Activated CD4-positive, alpha-beta T cell treated with anti-CD3 and anti-CD28 coated beads, Interleukin-2, amount 10 ng/mL, durations not matched to agents 7 days and 5 days (primary cell): Measurements from ENCODE around the gene SERPIND1. TPM values are rescaled to one million over a fixed set of nuclear protein-coding genes. Genes with fewer than 3 reads are reported as not detected.

Experiments used
- CTCF ChIA-PET: fragments of 350-600 bp; sonication (Branson Sonifier 250); formaldehyde crosslinking; loops from one replicate; lab custom pipeline; 2021; ENCODE audit warnings: antibody characterized with exemption; lab: Charles Lee
- POLR2A ChIA-PET: fragments of 350-600 bp; sonication (Branson Sonifier 250); formaldehyde crosslinking; loops from one replicate; lab custom pipeline; 2021; ENCODE audit warnings: antibody characterized with exemption; lab: Charles Lee
- DNase-seq: peaks from one replicate; pipeline ENCODE4 v3.0.0-alpha.2; 2020
- H3K27ac Mint-ChIP-seq: one replicate; pipeline ENCODE4 v1.8.0; 2021; ENCODE audit warnings: mild to moderate bottlenecking, moderate library complexity, mixed read lengths
- H3K27me3 Mint-ChIP-seq: one replicate; pipeline ENCODE4 v1.8.0; 2021; ENCODE audit warnings: mixed read lengths
- H3K36me3 Mint-ChIP-seq: one replicate; pipeline ENCODE4 v1.8.0; 2021; ENCODE audit warnings: low read depth, mixed read lengths
- H3K4me1 Mint-ChIP-seq: one replicate; pipeline ENCODE4 v1.8.0; 2021; ENCODE audit warnings: mixed read lengths
- H3K4me3 Mint-ChIP-seq: one replicate; pipeline ENCODE4 v1.8.0; 2021; ENCODE audit warnings: mild to moderate bottlenecking, moderate library complexity, mixed read lengths
- H3K9me3 Mint-ChIP-seq: one replicate; pipeline ENCODE4 v1.8.0; 2021; ENCODE audit warnings: mixed read lengths
- total RNA-seq, 2 experiments: library from RNA; stranded (reverse); gene quantifications; one replicate each; pipeline ENCODE4 v1.2.3, GENCODE V29; 2021

The SERPIND1 gene
- total RNA-seq, 2 experiments from 2014 or later, result not detected

GRCh38 chr22:20751185-20751851 is 22.6 kb upstream of the SERPIND1 start:
- DNase-seq, result no peak
- ChIA-PET CTCF (interaction anchor here (1.0 kb wide), 1 partner anchor 152 kb away, joined by 3 read pairs; no protein-coding TSS in a partner anchor), POLR2A (no interaction called here)
- Mint-ChIP-seq H3K4me3 (no peak overlapping the region), H3K27me3 (no peaks in the 10 kb centered on the region), H3K36me3 (peaks cover 13% of the 10 kb centered on the region), H3K27ac (no peak overlapping the region), H3K9me3 (no peaks in the 10 kb centered on the region), H3K4me1 (peaks cover 6% of the 10 kb centered on the region)

GRCh38 chr22:20752104-20752741 is 21.7 kb upstream of the SERPIND1 start:
- Mint-ChIP-seq H3K27me3 (no peaks in the 10 kb centered on the region), H3K4me3 (no peak overlapping the region), H3K9me3 (no peaks in the 10 kb centered on the region), H3K27ac (no peak overlapping the region), H3K36me3 (peaks cover 12% of the 10 kb centered on the region), H3K4me1 (peaks cover 6% of the 10 kb centered on the region)
- CTCF ChIA-PET, result no interaction called here
- DNase-seq, result no peak
- POLR2A ChIA-PET, result no interaction called here

GRCh38 chr22:20752873-20753272 is 21.0 kb upstream of the SERPIND1 start:
- H3K27ac Mint-ChIP-seq, result no peak overlapping the region
- no peaks in the 10 kb centered on the region for H3K27me3 Mint-ChIP-seq
- no peak overlapping the region for H3K4me3 Mint-ChIP-seq
- peaks cover 14% of the 10 kb centered on the region for H3K36me3 Mint-ChIP-seq
- POLR2A ChIA-PET, result no interaction called here
- H3K4me1 Mint-ChIP-seq, result peaks cover 6% of the 10 kb centered on the region
- CTCF ChIA-PET, result no interaction called here
- no peaks in the 10 kb centered on the region for H3K9me3 Mint-ChIP-seq
- no peak for DNase-seq

GRCh38 chr22:20756846-20757245 is 17.1 kb upstream of the SERPIND1 start:
- CTCF ChIA-PET, result interaction anchor here (0.7 kb wide), 1 partner anchor 208 kb away, joined by 3 read pairs; no protein-coding TSS in a partner anchor
- Mint-ChIP-seq H3K9me3 (no peaks in the 10 kb centered on the region), H3K4me3 (no peak overlapping the region), H3K27me3 (no peaks in the 10 kb centered on the region), H3K4me1 (no peaks in the 10 kb centered on the region), H3K36me3 (peaks cover 15% of the 10 kb centered on the region), H3K27ac (no peak overlapping the region)
- POLR2A ChIA-PET, result no interaction called here
- DNase-seq, result no peak

GRCh38 chr22:20758688-20759087 is 15.2 kb upstream of the SERPIND1 start:
- Mint-ChIP-seq H3K4me3 (no peak overlapping the region), H3K36me3 (peaks cover 19% of the 10 kb centered on the region), H3K9me3 (no peaks in the 10 kb centered on the region), H3K27me3 (no peaks in the 10 kb centered on the region), H3K4me1 (no peaks in the 10 kb centered on the region), H3K27ac (no peak overlapping the region)
- no peak for DNase-seq
- ChIA-PET POLR2A (no interaction called here), CTCF (no interaction called here)

- no peaks in the 10 kb centered on the region for H3K4me1 Mint-ChIP-seq
- CTCF ChIA-PET, result no interaction called here
- POLR2A ChIA-PET, result no interaction called here
Observed at GRCh38 chr22:20760084-20760483, 13.8 kb upstream of the SERPIND1 start.

GRCh38 chr22:20761536-20761935 is 12.4 kb upstream of the SERPIND1 start:
- Mint-ChIP-seq H3K9me3 (no peaks in the 10 kb centered on the region), H3K36me3 (peaks cover 27% of the 10 kb centered on the region), H3K27ac (no peak overlapping the region), H3K4me3 (no peak overlapping the region), H3K27me3 (no peaks in the 10 kb centered on the region), H3K4me1 (no peaks in the 10 kb centered on the region)
- ChIA-PET CTCF (interaction anchor here (0.7 kb wide), 1 partner anchor 76 kb away, joined by 3 read pairs; no protein-coding TSS in a partner anchor), POLR2A (no interaction called here)
- DNase-seq, result no peak

More at GRCh38 chr22:20760084-20760483, 13.8 kb upstream of the SERPIND1 start:
- no peak for DNase-seq
- Mint-ChIP-seq H3K27me3 (no peaks in the 10 kb centered on the region), H3K9me3 (no peaks in the 10 kb centered on the region), H3K36me3 (peaks cover 29% of the 10 kb centered on the region), H3K27ac (no peak overlapping the region), H3K4me3 (no peak overlapping the region)

GRCh38 chr22:20762233-20762796 is 11.6 kb upstream of the SERPIND1 start:
- DNase-seq, result no peak
- ChIA-PET POLR2A (no interaction called here), CTCF (interaction anchor here (0.6 kb wide), 1 partner anchor 148 kb away, joined by 4 read pairs; no protein-coding TSS in a partner anchor)
- H3K36me3 Mint-ChIP-seq, result peaks cover 24% of the 10 kb centered on the region
- H3K4me1 Mint-ChIP-seq, result no peaks in the 10 kb centered on the region
- no peaks in the 10 kb centered on the region for H3K9me3 Mint-ChIP-seq
- H3K4me3 Mint-ChIP-seq, result no peak overlapping the region
- H3K27me3 Mint-ChIP-seq, result no peaks in the 10 kb centered on the region
- no peak overlapping the region for H3K27ac Mint-ChIP-seq

GRCh38 chr22:20763630-20764470 is 10.1 kb upstream of the SERPIND1 start:
- H3K36me3 Mint-ChIP-seq, result peaks cover 24% of the 10 kb centered on the region
- H3K27ac Mint-ChIP-seq, result no peak overlapping the region
- DNase-seq, result no peak
- H3K4me1 Mint-ChIP-seq, result peaks cover 5% of the 10 kb centered on the region
- H3K9me3 Mint-ChIP-seq, result no peaks in the 10 kb centered on the region
- no peaks in the 10 kb centered on the region for H3K27me3 Mint-ChIP-seq
- POLR2A ChIA-PET, result no interaction called here
- CTCF ChIA-PET, result no interaction called here
- no peak overlapping the region for H3K4me3 Mint-ChIP-seq

- Mint-ChIP-seq H3K4me3 (no peak overlapping the region), H3K27ac (no peak overlapping the region), H3K4me1 (peaks cover 6% of the 10 kb centered on the region), H3K27me3 (no peaks in the 10 kb centered on the region), H3K36me3 (peaks cover 24% of the 10 kb centered on the region), H3K9me3 (no peaks in the 10 kb centered on the region)
- no peak for DNase-seq
- ChIA-PET POLR2A (no interaction called here), CTCF (no interaction called here)
Observed at GRCh38 chr22:20764471-20764720, 9.5 kb upstream of the SERPIND1 start.

- H3K4me1 Mint-ChIP-seq, result peaks cover 6% of the 10 kb centered on the region
- no peaks in the 10 kb centered on the region for H3K9me3 Mint-ChIP-seq
- ChIA-PET CTCF (no interaction called here), POLR2A (no interaction called here)
- H3K27me3 Mint-ChIP-seq, result no peaks in the 10 kb centered on the region
- no peak for DNase-seq
- H3K36me3 Mint-ChIP-seq, result peaks cover 24% of the 10 kb centered on the region
- no peak overlapping the region for H3K4me3 Mint-ChIP-seq
- no peak overlapping the region for H3K27ac Mint-ChIP-seq
Observed at GRCh38 chr22:20764729-20765128, 9.2 kb upstream of the SERPIND1 start.

GRCh38 chr22:20765938-20766337 is 8.0 kb upstream of the SERPIND1 start:
- POLR2A ChIA-PET, result no interaction called here
- CTCF ChIA-PET, result no interaction called here

GRCh38 chr22:20766530-20766929 is 7.4 kb upstream of the SERPIND1 start:
- no peaks in the 10 kb centered on the region for H3K27me3 Mint-ChIP-seq
- no peak for DNase-seq
- CTCF ChIA-PET, result interaction anchor here (0.9 kb wide), 1 partner anchor 11 kb away, joined by 3 read pairs; no protein-coding TSS in a partner anchor
- POLR2A ChIA-PET, result no interaction called here
- H3K36me3 Mint-ChIP-seq, result peaks cover 21% of the 10 kb centered on the region
- H3K4me1 Mint-ChIP-seq, result peaks cover 6% of the 10 kb centered on the region
- no peaks in the 10 kb centered on the region for H3K9me3 Mint-ChIP-seq
- H3K27ac Mint-ChIP-seq, result no peak overlapping the region
- H3K4me3 Mint-ChIP-seq, result no peak overlapping the region

More at GRCh38 chr22:20765938-20766337, 8.0 kb upstream of the SERPIND1 start:
- H3K27me3 Mint-ChIP-seq, result no peaks in the 10 kb centered on the region
- H3K27ac Mint-ChIP-seq, result no peak overlapping the region
- no peaks in the 10 kb centered on the region for H3K9me3 Mint-ChIP-seq
- no peak overlapping the region for H3K4me3 Mint-ChIP-seq
- H3K36me3 Mint-ChIP-seq, result peaks cover 21% of the 10 kb centered on the region
- H3K4me1 Mint-ChIP-seq, result peaks cover 6% of the 10 kb centered on the region
- DNase-seq, result no peak
